Naive thymus-derived CD8-positive, alpha-beta T cell (primary cell): ENCODE data around the gene PDE4D. TPM values are rescaled to one million over a fixed set of nuclear protein-coding genes. Genes with fewer than 3 reads are reported as not detected.

Experiments
- ATAC-seq, 2 donors: fragments of 150-1000 bp; cut with Tn5 transposase in 1 of 2; sonication (Bioruptor Pico), chemical (Tn5 transposase) in 1 of 2; 1 replicate in 1 of 2; 2 replicates in 1 of 2; pipeline ENCODE4 v1.10.0; 2021; ENCODE audit warnings: mild to moderate bottlenecking in 2 of 2, moderate library complexity in 2 of 2
- POLR2A ChIA-PET: fragments of 350-600 bp; sonication (Branson Sonifier 250); formaldehyde crosslinking; loops from one replicate; lab custom pipeline; 2021; ENCODE audit warnings: antibody characterized with exemption; lab: Charles Lee
- DNase-seq, 10 donors: peaks; one replicate each; pipeline versions ENCODE4 v3.0.0 to v3.0.0-alpha.2; 2020 to 2022
- H3K27ac Mint-ChIP-seq, 10 donors: one replicate each; pipeline ENCODE4 v1.8.0; 2020 to 2022; ENCODE audit warnings: mild to moderate bottlenecking in 10 of 10, mixed read lengths in 10 of 10, moderate library complexity in 4 of 10, inconsistent platforms in 1 of 10
- H3K27me3 Mint-ChIP-seq, 5 donors: one replicate each; pipeline ENCODE4 v1.8.0; 2021 to 2022; ENCODE audit warnings: mixed read lengths in 5 of 5
- H3K36me3 Mint-ChIP-seq, 3 donors: one replicate each; pipeline ENCODE4 v1.8.0; 2020 to 2022; ENCODE audit warnings: mixed read lengths in 3 of 3, mild to moderate bottlenecking in 2 of 3, inconsistent platforms in 1 of 3
- H3K4me1 Mint-ChIP-seq, 4 donors: one replicate each; pipeline ENCODE4 v1.8.0; 2021 to 2022; ENCODE audit warnings: mixed read lengths in 4 of 4
- H3K4me3 Mint-ChIP-seq, 10 donors: one replicate each; pipeline ENCODE4 v1.8.0; 2020 to 2022; ENCODE audit warnings: mild to moderate bottlenecking in 10 of 10, mixed read lengths in 10 of 10, moderate library complexity in 6 of 10, inconsistent platforms in 1 of 10
- H3K9me3 Mint-ChIP-seq, 9 donors: one replicate each; pipeline ENCODE4 v1.8.0; 2020 to 2022; ENCODE audit warnings: mixed read lengths in 9 of 9, mild to moderate bottlenecking in 3 of 9, inconsistent platforms in 1 of 9, moderate library complexity in 1 of 9
- polyA plus RNA-seq, 3 donors: library from polyadenylated mRNA; unstranded; fragments of 300-500 nt; fragmentation: Illumina TruSeq; gene quantifications; one replicate each; pipeline ENCODE4 v1.2.3, GENCODE V29; 2021
- total RNA-seq, 8 experiments: library from RNA in 2 of 8; stranded (reverse) in 2 of 8; gene quantifications; one replicate each; pipeline ENCODE4 v1.2.3 and lab custom pipeline; 2021 to 2026

The PDE4D gene
- total and polyA plus RNA-seq, 5 experiments from 2014 or later = 5.8 to 35.9 (median 8.8) TPM

GRCh38 chr5:59637884-59638580, 255.5 kb downstream of the PDE4D start:
- Mint-ChIP-seq H3K4me1 (no peaks in the 10 kb centered on the region), H3K9me3 (peaks cover 0 to 16% (median 4%) of the 10 kb centered on the region in 9 donors), H3K27ac (no peak overlapping the region), H3K4me3 (no peak overlapping the region), H3K27me3 (peaks cover 0 to 11% (median 0%) of the 10 kb centered on the region in 5 donors), H3K36me3 (no peaks in the 10 kb centered on the region)
- ATAC-seq (no peak), DNase-seq (no peak)
- POLR2A ChIA-PET = no interaction called here

- Mint-ChIP-seq H3K36me3 (no peaks in the 10 kb centered on the region), H3K27ac (no peak overlapping the region), H3K27me3 (peaks cover 0 to 14% (median 3%) of the 10 kb centered on the region in 5 donors), H3K4me1 (no peaks in the 10 kb centered on the region), H3K9me3 (peaks cover 2 to 18% (median 8%) of the 10 kb centered on the region in 9 donors), H3K4me3 (no peak overlapping the region)
- POLR2A ChIA-PET = no interaction called here
- DNase-seq = no peak
- ATAC-seq = no peak
Measured at GRCh38 chr5:59629561-59629960, 264.0 kb downstream of the PDE4D start.

- Mint-ChIP-seq H3K27ac (no peak overlapping the region), H3K27me3 (peaks cover 0 to 18% (median 3%) of the 10 kb centered on the region in 5 donors), H3K4me3 (no peak overlapping the region), H3K4me1 (no peaks in the 10 kb centered on the region), H3K36me3 (no peaks in the 10 kb centered on the region), H3K9me3 (peaks cover 0 to 8% (median 4%) of the 10 kb centered on the region in 9 donors)
- POLR2A ChIA-PET = no interaction called here
- ATAC-seq (no peak), DNase-seq (no peak)
Measured at GRCh38 chr5:59628062-59628828, 265.3 kb downstream of the PDE4D start.

- Mint-ChIP-seq H3K4me3 (no peak overlapping the region), H3K9me3 (peaks cover 0 to 7% (median 0%) of the 10 kb centered on the region in 9 donors), H3K27me3 (peaks cover 0 to 8% (median 3%) of the 10 kb centered on the region in 5 donors), H3K27ac (no peak overlapping the region), H3K36me3 (no peaks in the 10 kb centered on the region), H3K4me1 (peaks cover 0 to 10% (median 0%) of the 10 kb centered on the region in 4 donors)
- POLR2A ChIA-PET = no interaction called here
- DNase-seq (no peak), ATAC-seq (no peak)
Measured at GRCh38 chr5:59624898-59625297, 268.6 kb downstream of the PDE4D start.

- ATAC-seq (no peak), DNase-seq (no peak)
- Mint-ChIP-seq H3K9me3 (peaks cover 0 to 3% (median 0%) of the 10 kb centered on the region in 9 donors), H3K27me3 (peaks cover 0 to 7% (median 0%) of the 10 kb centered on the region in 5 donors), H3K4me1 (peaks cover 0 to 12% (median 0%) of the 10 kb centered on the region in 4 donors), H3K36me3 (no peaks in the 10 kb centered on the region), H3K4me3 (no peak overlapping the region), H3K27ac (no peak overlapping the region)
- POLR2A ChIA-PET = no interaction called here
Measured at GRCh38 chr5:59622848-59623247, 270.7 kb downstream of the PDE4D start.

GRCh38 chr5:59621477-59621876, 272.0 kb downstream of the PDE4D start:
- POLR2A ChIA-PET = no interaction called here
- Mint-ChIP-seq H3K9me3 (peaks cover 0 to 3% (median 0%) of the 10 kb centered on the region in 9 donors), H3K27me3 (peaks cover 0 to 7% (median 0%) of the 10 kb centered on the region in 5 donors), H3K27ac (no peak overlapping the region), H3K4me1 (peaks cover 0 to 12% (median 0%) of the 10 kb centered on the region in 4 donors), H3K4me3 (no peak overlapping the region), H3K36me3 (no peaks in the 10 kb centered on the region)
- ATAC-seq = no peak
- DNase-seq = no peak

GRCh38 chr5:59620535-59621212, 272.9 kb downstream of the PDE4D start:
- DNase-seq (no peak), ATAC-seq (no peak)
- Mint-ChIP-seq H3K27me3 (peaks cover 0 to 7% (median 0%) of the 10 kb centered on the region in 5 donors), H3K4me3 (no peak overlapping the region), H3K36me3 (no peaks in the 10 kb centered on the region), H3K4me1 (peaks cover 0 to 12% (median 0%) of the 10 kb centered on the region in 4 donors), H3K27ac (no peak overlapping the region), H3K9me3 (peaks cover 0 to 3% (median 0%) of the 10 kb centered on the region in 9 donors)
- POLR2A ChIA-PET = no interaction called here

- H3K4me1 Mint-ChIP-seq = peaks cover 0 to 12% (median 0%) of the 10 kb centered on the region in 4 donors
- peaks cover 0 to 7% (median 0%) of the 10 kb centered on the region in 5 donors for H3K27me3 Mint-ChIP-seq
- POLR2A ChIA-PET = interaction anchor here (0.5 kb wide), 1 partner anchor 358 kb away, joined by 4 read pairs; no protein-coding TSS in a partner anchor
- ATAC-seq = no peak
- H3K36me3 Mint-ChIP-seq = no peaks in the 10 kb centered on the region
- H3K4me3 Mint-ChIP-seq = no peak overlapping the region
- H3K27ac Mint-ChIP-seq = no peak overlapping the region
- no peak for DNase-seq
- peaks cover 0 to 3% (median 0%) of the 10 kb centered on the region in 9 donors for H3K9me3 Mint-ChIP-seq
Measured at GRCh38 chr5:59618644-59619043, 274.9 kb downstream of the PDE4D start.

- H3K4me3 Mint-ChIP-seq = no peak overlapping the region
- H3K36me3 Mint-ChIP-seq = no peaks in the 10 kb centered on the region
- peaks cover 0 to 8% (median 0%) of the 10 kb centered on the region in 9 donors for H3K9me3 Mint-ChIP-seq
- H3K4me1 Mint-ChIP-seq = peaks cover 0 to 12% (median 0%) of the 10 kb centered on the region in 4 donors
- POLR2A ChIA-PET = no interaction called here
- no peak overlapping the region for H3K27ac Mint-ChIP-seq
- ATAC-seq (no peak), DNase-seq (no peak)
- H3K27me3 Mint-ChIP-seq = peaks cover 0 to 13% (median 0%) of the 10 kb centered on the region in 5 donors
Measured at GRCh38 chr5:59617186-59617771, 276.2 kb downstream of the PDE4D start.

- ATAC-seq (no peak), DNase-seq (no peak)
- Mint-ChIP-seq H3K4me3 (no peak overlapping the region), H3K27ac (no peak overlapping the region), H3K9me3 (peaks cover 0 to 8% (median 0%) of the 10 kb centered on the region in 9 donors), H3K27me3 (peaks cover 0 to 13% (median 0%) of the 10 kb centered on the region in 5 donors), H3K36me3 (no peaks in the 10 kb centered on the region), H3K4me1 (peaks cover 0 to 12% (median 0%) of the 10 kb centered on the region in 4 donors)
- POLR2A ChIA-PET = no interaction called here
Measured at GRCh38 chr5:59616413-59616812, 277.1 kb downstream of the PDE4D start.

- ATAC-seq = no peak
- Mint-ChIP-seq H3K4me3 (no peak overlapping the region), H3K27ac (no peak overlapping the region), H3K4me1 (peaks cover 0 to 4% (median 0%) of the 10 kb centered on the region in 4 donors), H3K27me3 (peaks cover 0 to 13% (median 0%) of the 10 kb centered on the region in 5 donors), H3K36me3 (no peaks in the 10 kb centered on the region), H3K9me3 (peaks cover 0 to 8% (median 0%) of the 10 kb centered on the region in 9 donors)
- no peak for DNase-seq
- POLR2A ChIA-PET = no interaction called here
Measured at GRCh38 chr5:59615272-59615671, 278.3 kb downstream of the PDE4D start.
